ENCODE measurements around the gene HOPX.
"Not testable (repeated sequence)": the region's sequence is repeated elsewhere in the genome, so short reads cannot be mapped to it uniquely, and the experiment has no call there.

HOPX gene

DNA sequence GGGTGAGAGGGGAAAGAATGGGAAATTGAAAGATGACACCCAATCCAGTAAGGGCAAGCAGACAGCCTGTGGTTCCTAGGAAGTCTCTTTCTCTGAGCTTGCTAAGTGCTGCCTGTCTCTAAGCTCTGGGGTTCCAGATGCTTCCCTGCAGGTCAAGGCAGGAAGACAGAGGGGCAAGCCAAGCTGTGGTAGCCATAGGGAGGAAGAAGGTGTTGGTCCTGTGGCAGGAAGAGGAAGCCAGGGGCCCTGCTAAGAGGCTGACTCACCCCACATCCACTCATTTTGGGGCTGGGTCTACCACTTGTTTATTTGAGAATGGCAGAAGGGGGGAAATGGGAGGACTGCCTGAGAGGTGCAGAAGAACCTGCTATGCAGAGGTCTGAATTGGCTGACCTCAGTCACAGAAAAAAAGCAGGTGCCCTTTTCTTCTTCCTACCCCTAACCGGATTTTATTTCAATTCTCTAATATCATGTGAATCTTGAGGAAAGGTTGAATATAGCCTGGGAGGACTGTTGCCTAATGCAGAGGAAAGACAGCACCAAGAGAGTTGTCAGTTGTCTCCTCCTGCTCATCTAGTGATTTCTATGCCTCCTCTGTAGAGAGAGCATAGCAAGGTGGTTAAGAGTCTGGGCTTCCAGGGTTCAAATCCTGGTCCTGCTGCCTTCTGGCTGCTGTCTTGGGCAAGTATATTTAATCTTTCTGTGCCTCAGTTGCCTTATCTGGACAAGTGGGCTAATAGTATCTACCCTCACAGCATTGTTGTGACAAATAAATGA is 27.4 kb downstream of the HOPX start:
- no peak for DNase-seq

DNA sequence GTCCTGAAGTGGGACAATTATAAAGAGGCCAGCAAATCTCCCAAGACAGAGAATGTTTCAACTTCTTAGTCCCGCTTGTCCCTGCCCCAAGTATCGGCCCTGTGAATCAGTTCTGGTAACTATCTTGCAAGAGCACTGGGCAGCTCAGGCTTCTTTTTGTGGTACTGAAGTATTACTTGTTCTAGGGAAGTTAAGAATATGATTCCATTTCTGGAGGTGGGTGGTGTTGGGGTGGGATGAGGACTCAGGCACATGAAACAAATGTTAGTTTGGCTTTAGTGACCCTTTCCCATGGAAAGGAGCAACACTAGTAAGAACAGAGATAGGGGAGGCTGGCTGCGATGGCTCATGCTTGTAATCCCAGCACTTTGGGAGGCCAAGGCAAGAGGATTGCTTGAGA is 28.9 kb downstream of the HOPX start:
- DNase-seq: no peak

DNA sequence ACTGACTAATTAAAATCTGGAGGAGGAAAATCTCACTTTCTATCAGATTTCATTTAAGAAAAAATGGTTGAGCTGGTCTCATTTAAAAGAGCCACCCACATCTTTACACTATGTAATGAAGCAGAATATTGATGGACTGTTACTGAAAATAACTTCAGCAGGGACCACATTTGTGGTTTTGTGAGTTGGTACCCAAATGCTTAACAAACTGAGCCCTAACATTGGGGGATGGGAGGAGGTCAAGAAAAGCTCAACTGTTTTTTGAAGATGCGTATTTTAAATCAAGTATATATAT is 30.1 kb downstream of the HOPX start:
- DNase-seq: no peak

DNA sequence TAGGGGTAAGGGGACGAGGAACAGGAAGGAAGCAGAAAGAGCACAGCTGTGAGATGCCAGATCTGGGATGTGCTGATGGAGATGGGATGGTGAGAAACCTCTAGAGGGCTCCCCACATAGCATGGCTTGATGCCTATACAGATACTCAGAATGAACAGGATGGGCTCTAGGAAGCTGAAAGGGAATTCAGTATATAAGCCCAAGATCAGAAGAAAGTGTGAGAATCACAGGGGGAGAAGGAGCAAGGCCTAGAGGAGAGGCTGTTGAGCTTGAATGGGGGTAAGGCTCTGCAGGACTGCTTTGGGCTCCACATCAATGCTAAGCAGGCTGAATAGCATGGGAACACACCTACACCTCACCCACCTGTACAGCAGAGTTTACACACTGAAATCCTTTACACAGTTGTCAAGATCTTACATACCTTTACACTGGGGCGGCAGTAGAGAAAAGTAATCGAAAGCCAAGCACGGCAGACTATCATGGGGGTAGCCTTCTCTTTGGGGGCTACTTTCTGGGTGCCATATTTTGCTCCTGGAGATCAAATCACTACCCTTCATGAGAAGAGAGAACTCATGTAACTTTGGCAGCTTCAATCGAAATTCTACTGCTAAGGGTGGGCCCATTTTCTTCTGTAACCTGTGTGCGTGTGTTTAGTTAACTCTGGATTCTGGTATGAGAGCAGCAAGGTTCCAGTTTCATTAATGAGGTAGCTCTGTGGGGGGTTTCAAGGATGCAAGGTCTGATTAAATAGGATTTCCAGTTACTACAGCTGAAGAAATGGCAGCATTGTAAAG is 30.6 kb downstream of the HOPX start:
- DNase-seq: no peak

DNA sequence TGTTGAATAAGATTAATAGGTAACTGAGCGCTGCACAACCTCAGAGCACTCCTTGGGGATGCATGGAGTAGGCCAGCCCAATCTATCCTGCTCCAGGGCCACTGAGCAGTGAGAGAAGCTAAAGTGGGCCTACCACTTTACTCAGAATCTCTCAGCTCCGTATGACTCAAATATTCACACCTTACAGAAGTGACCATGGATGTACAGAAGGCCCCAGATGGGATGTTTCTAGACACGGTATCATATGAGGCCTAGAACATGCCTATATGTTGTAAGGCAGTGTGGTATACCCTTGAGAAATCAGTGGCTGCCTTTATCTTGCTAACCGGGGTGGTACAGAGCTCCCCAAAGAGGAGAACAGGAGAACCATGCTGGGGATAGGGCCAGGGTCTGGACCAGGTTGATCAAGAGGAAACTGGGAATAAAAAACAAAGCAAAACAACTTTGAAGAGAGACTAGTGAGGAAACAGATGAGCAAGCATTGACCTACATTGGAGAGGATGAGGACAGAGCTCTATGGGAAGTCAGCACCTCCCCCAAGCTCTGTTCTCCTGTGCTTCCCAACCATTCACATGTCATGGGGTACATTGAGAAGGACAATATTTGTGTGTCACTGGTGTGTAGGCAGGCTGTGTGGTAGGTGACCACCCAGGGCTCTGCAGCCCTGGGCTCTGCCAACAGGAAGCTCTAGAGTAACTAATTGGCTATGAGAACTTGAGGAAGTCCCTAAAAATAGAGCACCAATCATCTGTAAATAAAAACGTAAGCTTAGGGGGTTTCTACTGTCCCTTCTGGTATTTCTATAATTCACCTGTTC is 31.4 kb downstream of the HOPX start:
- no peak for DNase-seq

DNA sequence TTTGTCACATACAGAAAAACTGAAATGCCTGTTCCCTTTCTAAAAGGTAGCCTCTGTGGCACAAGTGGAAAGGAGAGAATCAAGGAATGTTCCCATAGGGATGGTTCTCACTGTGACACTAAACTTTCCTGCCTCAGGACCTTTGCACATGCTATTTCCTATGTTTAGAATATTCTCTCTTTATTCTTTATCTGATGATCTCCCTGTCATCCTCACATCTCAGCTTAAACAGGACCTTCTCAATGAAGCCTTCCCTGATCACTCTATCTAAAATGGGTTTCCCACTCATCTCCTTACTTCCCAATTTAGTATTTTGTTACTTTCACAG is 32.3 kb downstream of the HOPX start:
- no peak for DNase-seq

DNA sequence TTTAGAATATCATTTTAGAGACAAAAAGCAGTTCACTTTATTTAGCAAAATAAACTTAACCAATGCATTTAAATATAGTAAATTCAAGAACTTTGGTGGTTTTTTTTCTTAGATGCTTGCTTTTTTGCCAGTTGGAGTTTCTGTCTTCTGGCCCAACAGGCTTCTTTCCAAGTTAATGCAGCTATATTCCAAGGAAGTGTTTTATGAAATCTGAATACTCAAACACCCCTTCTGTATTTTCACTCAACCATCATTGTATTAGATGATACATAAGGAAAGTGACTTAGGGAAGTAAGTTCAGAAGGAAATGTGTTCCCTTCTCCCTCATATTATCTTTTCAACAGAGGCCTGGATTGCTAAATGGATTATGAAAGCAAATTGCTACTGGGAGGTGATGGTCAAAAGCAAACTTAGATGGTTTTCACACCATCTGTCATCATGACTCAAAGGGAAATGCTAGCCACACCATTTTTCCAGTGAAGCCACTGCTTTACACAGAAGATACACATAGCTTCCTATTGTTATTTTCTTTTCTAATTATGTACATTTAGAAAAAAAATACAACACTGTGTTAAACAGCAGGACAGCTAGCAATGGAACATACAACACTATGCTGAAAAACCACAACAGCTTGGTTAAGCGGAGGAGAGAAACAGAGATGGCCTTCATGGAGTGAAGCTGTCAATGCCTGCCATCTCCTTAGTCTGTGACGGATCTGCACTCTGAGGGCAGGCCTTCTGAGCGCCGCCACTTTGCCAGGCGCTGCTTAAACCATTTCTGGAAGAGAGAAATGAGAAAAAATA is 32.9 kb downstream of the HOPX start:
- no peak for DNase-seq

DNA sequence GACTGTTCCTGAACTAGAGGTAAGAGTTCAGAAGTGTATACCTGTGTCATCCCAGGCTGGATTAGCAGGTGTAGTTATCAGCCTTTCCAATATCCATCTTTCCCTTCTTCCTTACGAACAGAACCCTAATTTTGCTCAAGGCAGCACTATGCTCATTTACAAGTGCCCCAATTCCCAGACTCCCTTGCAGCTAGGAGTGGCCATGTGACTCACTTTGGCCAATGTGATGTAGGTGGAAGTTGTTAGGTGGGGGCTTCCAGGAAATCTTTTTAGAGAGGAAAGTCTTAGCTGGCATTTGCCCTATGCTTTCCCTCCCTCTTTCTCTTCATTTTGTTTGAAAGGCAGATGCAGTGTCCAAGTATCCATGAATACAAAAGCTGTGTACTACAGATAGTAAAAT is 34.8 kb downstream of the HOPX start:
- no peak for DNase-seq

DNA sequence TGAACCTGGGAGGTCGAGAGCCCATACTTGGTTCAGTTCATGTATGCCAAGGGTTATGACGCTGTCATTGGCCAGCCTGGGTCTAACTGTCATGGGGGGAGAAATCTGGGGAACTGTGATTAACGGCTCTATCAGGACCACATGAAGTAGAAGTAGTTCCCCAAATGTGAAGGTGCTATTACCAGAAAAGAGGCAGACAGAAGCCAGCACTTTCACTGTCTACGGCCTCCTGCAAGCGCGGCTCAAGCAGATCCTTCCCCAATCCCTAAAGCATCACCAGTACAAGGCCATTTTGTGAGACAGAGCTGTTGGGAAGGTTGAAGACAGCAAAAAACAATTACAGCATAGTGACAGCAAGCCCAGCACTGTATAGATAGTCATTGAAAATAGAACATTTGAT is 37.5 kb downstream of the HOPX start:
- DNase-seq: no peak

DNA sequence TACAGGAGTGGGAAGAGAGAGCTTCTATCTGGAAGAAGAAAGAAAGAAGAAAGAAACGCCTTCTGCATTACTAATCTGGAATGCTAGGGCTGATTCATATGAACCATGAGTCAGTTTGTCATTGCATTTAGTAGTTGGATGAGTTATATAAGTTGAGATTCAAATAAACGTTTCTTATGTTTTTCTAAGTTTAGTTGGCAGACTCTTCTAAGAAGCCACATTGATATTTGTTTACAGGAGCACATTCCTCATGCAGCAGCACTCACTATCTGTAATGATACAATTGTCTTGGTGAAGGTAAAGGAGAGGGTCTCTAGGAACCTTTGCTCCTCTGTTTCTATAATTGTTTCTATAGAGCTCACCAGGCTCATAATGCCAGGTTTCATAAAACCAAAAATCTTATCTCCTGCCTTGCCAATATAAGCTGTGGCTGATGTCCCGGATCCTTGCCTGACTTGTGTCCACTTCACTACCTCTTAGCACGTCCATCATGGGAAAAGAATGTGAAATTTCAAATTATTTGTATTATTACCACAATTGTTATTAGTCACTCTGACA is 39.5 kb downstream of the HOPX start:
- DNase-seq: no peak

DNA sequence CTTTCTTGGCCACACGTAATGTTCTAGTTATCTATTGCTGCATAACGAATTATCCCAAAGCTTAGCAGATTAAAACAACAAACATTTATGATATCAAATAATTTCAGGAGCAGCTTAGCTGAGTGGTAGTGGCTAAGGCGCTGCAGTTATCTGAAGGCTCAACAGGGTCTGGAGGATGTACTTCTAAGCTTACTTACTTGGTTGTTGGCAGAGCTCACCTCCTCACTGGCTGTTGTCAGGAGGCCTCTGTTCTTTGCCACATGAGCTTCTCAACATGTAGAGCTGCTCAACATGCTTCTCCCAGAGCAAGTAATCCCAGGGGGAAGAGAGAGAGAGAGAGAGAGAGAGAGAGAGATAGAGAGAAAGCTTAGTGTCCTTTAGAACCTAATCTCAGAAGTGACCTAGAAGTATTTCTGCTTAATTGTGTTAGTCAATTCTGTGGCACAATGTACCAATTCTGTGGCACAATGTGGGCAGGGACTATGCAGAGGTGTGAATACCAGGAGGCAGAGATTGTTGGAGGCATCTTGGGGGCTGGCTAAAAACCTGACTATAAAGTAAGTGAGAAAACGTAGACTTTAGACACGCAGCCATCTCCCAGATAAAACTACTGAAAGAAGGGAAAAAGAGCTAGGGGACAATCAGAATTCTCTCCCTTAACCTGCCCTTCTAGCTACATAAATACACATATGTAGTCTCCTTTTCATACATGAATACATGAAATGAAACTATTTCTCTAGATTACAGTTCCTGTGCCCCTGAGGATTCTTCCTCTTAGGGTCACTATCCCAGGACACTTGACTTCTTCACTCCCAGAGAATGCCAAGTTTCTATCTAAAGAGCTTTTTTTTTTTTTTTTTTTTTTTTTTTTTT is 40.2 kb downstream of the HOPX start:
- DNase-seq: no peak

DNA sequence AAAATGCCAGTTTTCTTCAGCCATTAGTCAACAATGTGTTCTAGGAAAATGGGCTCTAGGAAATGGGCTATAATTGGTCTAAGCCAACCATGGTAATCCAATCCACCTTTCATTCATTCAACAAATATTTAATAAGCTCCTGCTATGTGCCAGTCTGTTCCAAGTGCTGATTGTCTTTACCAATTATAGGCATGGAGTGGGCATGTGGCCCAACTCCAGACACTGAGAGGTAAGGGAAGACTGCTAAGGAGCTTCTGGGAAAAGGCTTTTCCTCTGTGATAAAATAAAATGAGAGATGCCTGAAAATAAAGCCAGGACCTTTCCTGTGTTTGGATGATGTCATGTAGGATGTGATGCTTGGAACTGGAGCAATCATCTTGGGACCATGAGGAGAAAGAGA is 43.3 kb downstream of the HOPX start:
- no peak for DNase-seq

DNA sequence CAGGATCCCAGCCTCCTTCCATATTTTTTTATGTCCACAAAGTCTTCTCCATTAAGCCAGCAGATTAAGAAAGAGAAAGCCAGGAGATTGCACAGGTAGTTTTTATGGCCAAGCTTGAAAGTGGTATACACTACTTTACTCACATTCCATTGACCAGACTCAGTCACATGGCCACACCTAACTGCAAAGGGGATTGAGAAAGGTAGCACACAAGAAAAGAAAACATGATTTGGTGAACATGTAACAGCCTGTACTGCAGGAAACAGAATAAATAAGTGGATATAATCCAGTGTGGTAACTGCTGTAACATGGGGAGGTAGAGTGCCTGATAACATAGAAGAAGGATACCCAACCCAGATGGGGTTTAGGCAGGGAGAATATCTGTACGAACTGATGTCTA is 43.9 kb downstream of the HOPX start:
- no peak for DNase-seq

DNA sequence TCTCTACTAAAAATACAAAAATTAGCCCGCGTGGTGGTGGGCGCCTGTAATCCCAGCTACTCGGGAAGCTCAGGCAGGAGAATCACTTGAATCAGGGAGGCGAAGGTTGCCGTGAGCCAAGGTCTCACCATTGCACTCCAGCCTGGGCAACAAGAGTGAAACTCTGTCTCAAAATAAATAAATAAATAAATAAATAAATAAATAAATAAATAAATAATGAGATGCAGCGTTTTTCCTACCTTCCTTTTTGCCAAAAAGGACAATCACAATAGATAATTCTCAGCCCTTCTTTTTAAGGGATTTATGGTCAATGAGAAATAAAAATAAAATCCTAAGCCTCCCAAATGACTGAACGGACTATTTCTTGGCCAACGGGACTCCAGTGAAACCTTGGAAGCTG is 46.1 kb downstream of the HOPX start:
- DNase-seq: not testable (repeated sequence)

DNA sequence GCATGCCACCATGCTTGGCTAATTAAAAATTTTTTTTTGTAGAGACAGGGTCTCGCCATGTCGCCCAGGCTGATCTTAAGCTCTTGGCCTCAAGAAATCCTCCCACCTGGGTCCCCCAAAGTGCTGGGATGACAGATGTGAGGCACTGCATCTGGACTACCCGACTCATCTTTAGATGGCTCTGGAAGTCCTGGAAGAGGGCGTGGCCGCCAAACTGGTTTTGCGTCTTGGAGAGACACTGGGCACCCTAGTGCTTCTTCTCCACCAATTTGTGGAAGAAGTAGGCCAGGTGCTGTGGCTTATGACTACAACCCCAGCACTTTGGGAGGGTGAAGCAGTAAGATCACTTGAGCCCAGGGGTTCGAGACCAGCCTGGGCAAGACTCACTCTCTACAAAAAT is 47.6 kb downstream of the HOPX start:
- DNase-seq: no peak

DNA sequence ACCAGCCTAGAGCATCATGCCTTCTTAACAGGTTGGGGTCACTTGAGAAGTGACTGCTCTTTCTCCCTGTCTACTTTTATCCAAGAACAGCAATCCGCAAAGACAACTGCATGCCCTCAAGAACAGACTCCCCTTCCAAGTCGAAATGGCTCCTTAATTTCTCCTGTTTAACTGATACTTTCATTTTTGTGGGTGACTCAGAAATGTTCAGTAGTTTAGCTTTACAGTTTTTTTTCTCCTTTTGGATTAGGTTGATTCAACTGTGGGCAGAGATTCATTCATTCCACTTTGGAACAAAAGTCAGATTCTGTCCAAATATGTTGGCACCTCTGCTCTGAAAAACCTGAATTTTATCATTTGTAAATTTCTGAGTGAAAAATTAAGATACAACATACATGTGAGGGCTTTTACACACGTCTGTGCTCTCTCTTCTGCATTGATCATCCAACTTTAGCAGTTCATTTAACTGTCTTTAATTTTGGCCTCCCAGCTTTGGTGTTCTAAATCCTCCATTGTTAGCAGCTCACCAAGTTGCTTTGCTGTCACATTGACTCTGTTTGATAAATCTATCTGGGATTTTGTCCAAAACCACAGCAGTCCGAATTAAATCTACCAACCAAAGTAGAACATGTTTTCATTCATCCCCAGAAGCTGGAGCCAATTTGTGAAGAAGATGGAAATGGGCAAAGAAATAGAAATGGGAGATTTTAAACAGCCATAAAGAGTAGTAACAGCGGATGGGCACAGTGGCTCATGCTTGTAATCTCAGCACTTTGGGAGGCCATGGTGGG is 50.0 kb downstream of the HOPX start:
- DNase-seq: no peak

DNA sequence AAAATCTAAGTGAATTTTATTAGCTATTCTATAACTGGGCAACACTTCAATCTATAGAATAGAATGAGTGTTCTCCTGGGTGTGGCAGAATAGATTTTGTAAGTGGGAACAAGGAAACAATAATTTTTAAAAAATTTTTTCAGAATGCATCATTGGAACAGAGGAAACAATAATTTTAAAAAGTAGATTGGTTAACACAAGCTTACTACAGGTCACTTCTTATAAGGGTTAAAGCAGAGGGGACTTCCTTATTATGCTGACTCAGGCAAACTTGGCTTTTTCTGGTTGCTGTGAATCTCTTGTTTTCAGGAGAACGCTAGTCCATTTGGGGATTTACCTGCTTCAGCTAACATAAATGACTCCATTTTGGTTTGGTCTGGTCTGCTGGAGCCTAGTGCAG is 52.5 kb downstream of the HOPX start:
- no peak for DNase-seq

DNA sequence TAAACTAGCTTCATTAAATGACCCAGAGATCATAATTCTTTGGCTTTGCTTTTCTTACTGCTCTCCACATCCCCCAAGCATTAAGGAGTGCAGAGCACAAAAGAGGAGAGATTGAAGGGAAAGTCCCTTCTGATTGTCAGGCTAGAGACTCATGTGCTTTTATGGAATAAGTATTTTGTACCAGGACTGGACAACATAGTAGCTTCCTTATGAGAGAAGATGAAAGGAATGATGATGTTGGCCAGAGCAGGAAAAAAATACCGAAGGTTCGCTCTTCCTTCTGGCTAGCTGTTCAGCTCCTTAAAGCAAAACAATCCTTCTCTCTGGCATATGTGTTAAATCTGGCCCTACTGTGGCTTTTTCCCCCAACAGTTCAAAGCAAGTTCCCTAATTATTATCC is 53.1 kb downstream of the HOPX start:
- DNase-seq: no peak

DNA sequence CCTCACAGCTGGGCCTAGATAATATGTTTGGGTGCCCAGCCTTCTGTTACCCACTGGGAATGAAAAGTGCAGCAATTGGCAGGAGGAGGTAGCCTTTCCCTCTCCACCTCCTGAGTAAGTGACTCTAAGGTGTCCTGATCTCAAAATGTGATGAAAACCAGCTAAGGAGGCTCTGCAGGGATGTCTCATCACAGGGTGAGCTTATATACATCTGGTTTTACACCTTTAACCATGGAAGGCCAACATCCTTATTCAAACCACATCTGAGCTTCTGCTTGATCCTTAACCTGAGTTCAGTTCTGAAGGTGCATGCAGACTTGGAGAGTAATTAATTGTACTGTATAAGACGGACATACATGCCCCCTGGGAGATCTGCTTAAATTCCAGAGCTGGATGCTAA is 53.7 kb downstream of the HOPX start:
- no peak for DNase-seq

DNA sequence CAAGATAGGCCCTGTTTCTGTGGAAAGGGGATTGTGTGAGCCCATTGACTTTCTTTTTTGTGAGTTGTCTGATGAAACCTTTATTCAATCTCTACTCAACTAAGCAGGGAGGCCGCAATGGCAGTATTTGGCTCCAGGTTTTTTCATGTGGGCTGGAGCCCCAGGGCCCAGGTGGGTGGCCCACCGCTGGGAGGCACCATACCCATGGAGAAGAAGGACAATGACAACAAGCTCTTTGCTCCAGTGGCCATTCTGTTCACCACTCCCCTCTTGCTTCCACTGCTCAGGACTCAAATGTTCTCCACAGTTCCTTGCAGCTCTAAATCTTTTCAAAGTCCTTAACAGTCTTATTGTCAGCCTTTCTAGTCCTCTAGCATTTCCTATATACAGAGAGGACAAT is 54.1 kb downstream of the HOPX start:
- DNase-seq: no peak

DNA sequence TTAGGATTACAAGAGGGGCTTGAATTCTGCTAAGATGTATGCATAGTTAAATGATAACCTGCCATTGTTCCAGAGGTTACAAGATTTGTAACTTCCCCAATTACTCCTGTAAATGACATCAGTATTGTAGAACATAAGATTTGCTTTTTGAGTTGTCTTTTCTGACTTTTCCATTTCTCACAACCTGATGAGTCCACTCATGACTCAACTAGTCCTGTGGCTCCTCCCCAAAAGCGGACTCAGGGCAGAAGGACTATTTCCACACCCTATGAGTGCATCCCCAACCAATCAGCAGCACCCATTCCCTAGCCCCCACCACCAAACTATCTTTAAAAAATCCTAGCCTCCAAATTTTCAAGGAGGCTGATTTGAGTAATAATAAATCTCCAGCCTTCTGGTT is 54.7 kb downstream of the HOPX start:
- no peak for DNase-seq
